Stromal cell of bone marrow (primary cell): ENCODE measurements around the gene CD22.
"Not testable (repeated sequence)": the region's sequence is repeated elsewhere in the genome, so short reads cannot be mapped to it uniquely, and the experiment has no call there.

Experiments used
- DNase-seq: peaks from one replicate; pipeline ENCODE4 v3.0.0-alpha.2; 2012; ENCODE audit warnings: low read depth

Gene CD22

GRCh38 chr19:35328851-35329285 lies at the start of gene CD22:
TSS of gene CD22 (plus strand) at chr19:35329187. CDS start at chr19:35332041, 2,854 bp downstream.
- no peak for DNase-seq

GRCh38 chr19:35279374-35279773 lies 49.6 kb upstream of the CD22 start:
- DNase-seq, result no peak

- no peak for DNase-seq
Observed at GRCh38 chr19:35279985-35280821, 48.8 kb upstream of the CD22 start.

GRCh38 chr19:35281303-35281702 lies 47.7 kb upstream of the CD22 start:
- no peak for DNase-seq

GRCh38 chr19:35284153-35285094 lies 44.6 kb upstream of the CD22 start:
- no peak for DNase-seq

- DNase-seq, result no peak
Observed at GRCh38 chr19:35285095-35285449, 43.9 kb upstream of the CD22 start.

- DNase-seq, result not testable (repeated sequence)
Observed at GRCh38 chr19:35285465-35285864, 43.5 kb upstream of the CD22 start.

GRCh38 chr19:35286101-35286500 lies 42.9 kb upstream of the CD22 start:
- DNase-seq, result not testable (repeated sequence)

GRCh38 chr19:35287713-35288112 lies 41.3 kb upstream of the CD22 start:
- DNase-seq, result no peak

- no peak for DNase-seq
Observed at GRCh38 chr19:35288331-35288730, 40.7 kb upstream of the CD22 start.

- no peak for DNase-seq
Observed at GRCh38 chr19:35288906-35289305, 40.1 kb upstream of the CD22 start.

GRCh38 chr19:35290381-35291127 lies 38.4 kb upstream of the CD22 start:
- no peak for DNase-seq

- DNase-seq, result no peak
Observed at GRCh38 chr19:35291259-35291658, 37.7 kb upstream of the CD22 start.

GRCh38 chr19:35291916-35292315 lies 37.1 kb upstream of the CD22 start, which contains the start of gene MAG:
TSS of gene MAG (plus strand) at chr19:35292161. CDS start at chr19:35295409, 3,248 bp downstream.
- no peak for DNase-seq

- no peak for DNase-seq
Observed at GRCh38 chr19:35292421-35293362, 36.3 kb upstream of the CD22 start.

- no peak for DNase-seq
Observed at GRCh38 chr19:35293363-35293739, 35.6 kb upstream of the CD22 start.

GRCh38 chr19:35293808-35294207 lies 35.2 kb upstream of the CD22 start:
- no peak for DNase-seq

- no peak for DNase-seq
Observed at GRCh38 chr19:35294328-35294727, 34.7 kb upstream of the CD22 start.

- DNase-seq, result no peak
Observed at GRCh38 chr19:35294859-35295791, 33.9 kb upstream of the CD22 start.
